HPDE6-E6E7 (cell line): ENCODE data around the gene RFC2.

Source experiments
- DNase-seq: peaks from one replicate; pipeline ENCODE4 v3.0.0; 2011; ENCODE audit warnings: missing footprints; ENCODE audit errors: extremely low spot score

RFC2 gene

GRCh38 chr7:74190259-74190658 lies 63.9 kb downstream of the RFC2 start:
- no peak for DNase-seq

- no peak for DNase-seq
Measured at GRCh38 chr7:74187915-74188675, 66.1 kb downstream of the RFC2 start.

DNA sequence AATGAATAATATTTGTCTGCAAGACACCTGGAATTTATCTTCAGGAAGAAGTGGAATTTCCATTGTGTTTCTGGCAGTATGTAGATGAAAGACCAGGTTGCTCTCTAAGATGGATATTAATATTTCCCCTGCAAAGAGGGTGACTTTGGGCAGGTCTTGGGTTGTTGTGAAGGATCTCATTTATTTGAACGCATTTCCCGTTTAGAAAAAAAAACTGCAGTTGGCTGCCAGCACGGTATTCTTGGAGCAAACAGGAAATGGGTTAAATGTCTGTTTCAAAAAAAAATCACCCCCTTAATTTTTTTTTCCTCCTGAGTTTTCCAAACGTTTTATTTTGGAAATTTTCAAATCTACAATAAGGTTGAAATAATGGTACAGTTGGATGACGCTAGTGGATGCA lies 68.6 kb downstream of the RFC2 start:
- DNase-seq = no peak

DNA sequence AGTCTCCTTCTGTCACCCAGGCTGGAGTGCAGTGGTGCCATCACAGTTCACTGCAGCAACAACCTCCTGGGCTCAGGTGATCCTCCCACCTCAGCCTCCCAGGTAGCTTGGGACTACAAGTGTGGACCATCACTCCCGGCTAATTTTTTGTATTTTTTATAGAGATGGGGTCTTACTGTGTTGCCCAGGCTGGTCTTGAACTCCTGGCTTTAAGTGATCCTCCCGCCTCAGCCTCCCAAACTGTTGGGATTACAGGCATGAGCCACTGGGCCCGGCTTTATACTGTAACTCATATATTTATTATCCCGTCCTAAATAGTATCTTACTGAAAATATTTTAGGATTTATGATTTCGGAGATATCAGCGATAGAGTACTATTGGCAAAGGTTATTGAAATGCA lies 69.2 kb downstream of the RFC2 start:
- DNase-seq = no peak

GRCh38 chr7:74183653-74184450 lies 70.3 kb downstream of the RFC2 start:
- DNase-seq = no peak

- no peak for DNase-seq
Measured at GRCh38 chr7:74183142-74183541, 71.1 kb downstream of the RFC2 start.

DNA sequence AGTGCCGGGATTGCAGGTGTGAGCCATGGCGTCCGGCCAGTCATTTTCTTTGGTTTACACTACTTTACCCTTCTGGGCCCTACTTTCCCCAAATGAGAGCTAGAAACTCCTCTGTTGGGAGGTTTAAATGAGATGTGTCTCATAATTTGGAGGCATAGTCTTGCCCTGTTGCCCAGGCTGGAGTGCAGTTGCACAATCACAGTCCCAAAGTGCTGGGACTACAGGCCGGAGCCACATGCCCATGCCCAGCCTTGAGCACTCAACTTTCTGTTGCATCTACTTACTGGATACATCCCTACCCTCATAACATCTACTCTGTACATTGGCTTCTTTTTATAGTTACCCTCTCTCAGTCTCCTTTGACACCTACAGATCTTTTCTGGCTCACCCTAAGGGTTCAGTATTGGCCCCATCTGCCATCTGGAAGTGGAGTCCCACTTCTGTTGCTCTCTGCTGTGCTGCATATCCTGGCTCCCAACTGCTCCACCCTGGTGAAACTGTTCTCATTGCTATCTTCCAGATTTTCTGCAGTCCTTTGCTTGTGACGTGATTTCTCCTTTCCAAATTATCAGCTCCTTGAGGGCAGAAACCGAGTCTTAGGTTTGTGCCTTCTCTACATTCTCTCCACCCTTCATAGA lies 71.6 kb downstream of the RFC2 start:
- DNase-seq = no peak

DNA sequence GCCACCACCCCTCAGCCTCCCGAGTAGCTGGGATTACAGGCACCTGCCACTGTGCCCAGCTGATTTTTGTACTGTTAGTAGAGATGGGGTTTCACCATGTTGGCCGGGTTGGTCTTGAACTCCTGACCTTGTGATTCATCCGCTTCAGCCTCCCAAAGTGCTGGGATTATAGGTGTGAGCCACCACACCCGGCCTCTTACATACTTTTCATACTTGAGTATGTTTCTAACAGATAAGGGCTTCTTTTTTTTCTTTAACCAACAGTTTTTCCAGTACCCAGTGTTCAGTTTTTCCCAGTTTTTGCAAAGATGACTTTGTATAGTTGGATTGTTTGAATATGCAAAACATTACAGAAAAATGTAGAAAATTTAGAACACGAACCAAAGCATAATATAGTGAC lies 72.4 kb downstream of the RFC2 start:
- no peak for DNase-seq
